HG03432 (cell line): Measurements from ENCODE around the gene CAPN15.
"Not testable (repeated sequence)": the region's sequence is repeated elsewhere in the genome, so short reads cannot be mapped to it uniquely, and the experiment has no call there.

ENCODE experiments used
- ATAC-seq: cut with Tn5 transposase; IDR thresholded peaks from one replicate; pipeline ENCODE4 v1.9.1; 2021; ENCODE audit warnings: mild to moderate bottlenecking, moderate library complexity; ENCODE audit not compliant: unreplicated experiment

The CAPN15 gene

DNA sequence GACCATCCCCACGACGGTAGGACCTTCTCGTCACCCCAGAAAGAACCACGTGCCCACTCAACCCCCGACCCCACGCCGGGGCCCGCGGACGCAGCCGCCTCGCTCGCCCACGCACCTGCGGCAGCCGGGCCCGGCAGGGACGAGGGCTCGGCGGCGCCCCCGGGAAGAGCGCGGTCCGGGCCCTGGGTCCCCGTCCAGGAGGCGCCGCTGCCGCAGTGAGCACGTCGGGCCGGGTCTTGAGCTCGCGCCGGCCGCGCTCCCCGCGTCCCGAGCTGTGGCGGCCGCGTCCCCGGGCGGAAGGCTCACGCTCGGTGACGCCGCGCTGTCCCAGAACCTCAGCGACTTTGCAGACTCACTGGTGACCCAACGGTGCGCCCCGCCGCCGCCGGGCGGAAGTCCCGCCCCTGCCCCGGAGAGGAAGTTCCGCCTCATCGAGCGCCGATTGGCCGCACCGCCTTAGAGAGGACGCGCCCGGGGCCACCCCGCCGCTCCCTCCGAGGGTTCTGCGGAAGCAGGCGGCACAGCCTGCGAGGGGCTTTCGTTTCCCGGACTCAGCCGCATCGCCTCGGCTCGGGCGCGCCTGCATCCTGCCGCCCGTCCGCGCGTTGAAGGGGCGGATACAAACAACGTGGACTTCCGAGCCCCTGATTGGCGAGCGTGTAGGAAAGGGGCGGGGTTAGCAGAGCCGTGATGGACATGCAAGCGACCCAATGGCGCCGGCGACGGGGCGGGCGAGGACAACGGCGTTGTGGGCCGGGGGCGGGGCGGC is 61.6 kb downstream of the CAPN15 start:
- ATAC-seq, result peak; percentile 74

DNA sequence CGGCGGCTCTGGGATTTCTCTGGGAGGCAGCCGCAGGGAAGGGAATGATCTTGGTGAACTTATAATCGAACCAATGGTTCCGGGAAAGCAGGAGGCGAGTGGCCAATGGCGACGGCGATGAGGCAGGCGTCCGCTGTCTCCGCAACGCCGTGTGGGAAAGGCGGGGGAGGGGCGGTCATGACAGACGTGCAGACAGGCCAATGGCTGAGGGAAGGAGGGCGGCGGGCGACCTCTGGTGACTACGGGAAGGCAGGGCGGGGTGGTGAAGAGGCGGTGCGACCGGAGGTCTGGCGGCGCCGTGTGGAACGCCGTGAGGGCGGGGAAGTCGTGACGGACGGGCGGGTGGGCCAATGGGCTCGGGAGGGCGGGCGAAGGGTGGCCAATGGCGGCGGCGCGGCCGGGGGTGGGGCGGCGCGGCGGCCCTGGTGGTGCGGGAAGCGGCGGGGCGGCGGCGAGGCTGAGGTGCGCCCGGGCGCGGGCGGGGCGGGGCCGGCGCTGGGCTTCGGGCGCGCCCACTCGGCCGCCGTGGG is 62.2 kb downstream of the CAPN15 start, which contains the start of gene RAB40C:
Gene RAB40C, plus strand, starts transcription at position 409 of the 530 bp plus-strand sequence. CDS start 226 bp downstream, outside the sequence.
- peak; percentile 75 for ATAC-seq

DNA sequence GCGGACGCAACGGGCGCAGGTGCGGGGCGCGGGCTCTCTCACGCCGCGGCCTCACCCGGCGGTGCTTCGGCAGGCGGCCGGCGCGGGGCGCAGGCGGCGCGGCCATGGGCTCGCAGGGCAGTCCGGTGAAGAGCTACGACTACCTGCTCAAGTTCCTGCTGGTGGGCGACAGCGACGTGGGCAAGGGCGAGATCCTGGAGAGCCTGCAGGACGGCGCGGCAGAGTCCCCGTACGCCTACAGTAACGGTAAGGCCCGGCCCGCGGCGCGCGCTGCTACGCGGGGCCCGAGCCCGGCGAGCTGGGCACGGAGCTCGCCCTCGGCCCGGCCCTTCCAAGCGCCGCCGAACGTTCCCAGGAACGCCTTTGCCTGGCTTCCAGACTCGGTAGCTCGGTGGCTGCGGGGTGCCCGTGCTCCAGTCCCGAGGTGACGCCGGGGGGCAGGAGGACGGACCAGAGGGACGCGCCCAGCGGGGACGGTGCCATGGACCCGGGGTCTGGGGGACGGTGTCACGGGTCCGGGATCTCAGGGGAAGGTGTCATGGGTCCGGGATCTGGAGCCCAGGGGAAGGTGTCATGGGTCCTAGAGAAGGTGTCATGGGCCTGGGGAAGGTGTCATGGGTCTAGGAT is 62.8 kb downstream of the CAPN15 start:
- ATAC-seq, result peak; percentile 2

DNA sequence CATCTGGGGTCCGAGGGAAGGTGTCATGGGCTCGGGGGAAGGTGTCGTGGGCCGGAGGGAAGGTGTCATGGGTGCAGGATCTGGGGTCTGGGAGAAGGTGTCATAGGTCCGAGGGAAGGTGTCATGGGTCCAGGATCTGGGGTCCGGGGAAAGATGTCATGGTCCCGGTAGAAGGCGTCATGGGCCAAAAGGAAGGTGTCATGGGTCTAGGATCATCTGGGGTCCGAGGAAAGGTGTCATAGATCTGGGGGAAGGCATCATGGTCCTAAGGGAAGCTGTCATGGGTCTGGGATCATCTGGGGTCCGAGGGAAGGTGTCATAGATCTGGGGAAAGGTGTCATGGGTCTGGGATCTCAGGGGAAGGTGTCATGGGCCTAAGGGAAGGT is 63.3 kb downstream of the CAPN15 start:
- ATAC-seq, result no peak

DNA sequence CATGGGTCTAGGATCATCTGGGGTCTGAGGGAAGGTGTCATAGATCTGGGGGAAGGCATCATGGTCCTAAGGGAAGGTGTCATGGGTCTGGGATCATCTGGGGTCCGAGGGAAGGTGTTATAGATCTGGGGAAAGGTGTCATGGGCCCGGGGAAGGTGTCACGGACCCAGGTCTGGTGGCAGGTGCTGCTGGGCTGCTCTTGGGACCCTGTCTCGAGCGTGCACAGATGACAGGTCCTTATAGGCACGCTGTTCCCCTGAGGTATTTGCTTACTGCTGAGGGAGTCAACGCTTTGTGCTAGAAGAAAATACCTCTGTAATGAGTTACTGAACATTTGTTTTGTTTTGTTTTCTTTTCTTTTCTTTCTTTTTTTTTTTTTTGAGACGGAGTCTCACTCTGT is 63.7 kb downstream of the CAPN15 start:
- no peak for ATAC-seq

DNA sequence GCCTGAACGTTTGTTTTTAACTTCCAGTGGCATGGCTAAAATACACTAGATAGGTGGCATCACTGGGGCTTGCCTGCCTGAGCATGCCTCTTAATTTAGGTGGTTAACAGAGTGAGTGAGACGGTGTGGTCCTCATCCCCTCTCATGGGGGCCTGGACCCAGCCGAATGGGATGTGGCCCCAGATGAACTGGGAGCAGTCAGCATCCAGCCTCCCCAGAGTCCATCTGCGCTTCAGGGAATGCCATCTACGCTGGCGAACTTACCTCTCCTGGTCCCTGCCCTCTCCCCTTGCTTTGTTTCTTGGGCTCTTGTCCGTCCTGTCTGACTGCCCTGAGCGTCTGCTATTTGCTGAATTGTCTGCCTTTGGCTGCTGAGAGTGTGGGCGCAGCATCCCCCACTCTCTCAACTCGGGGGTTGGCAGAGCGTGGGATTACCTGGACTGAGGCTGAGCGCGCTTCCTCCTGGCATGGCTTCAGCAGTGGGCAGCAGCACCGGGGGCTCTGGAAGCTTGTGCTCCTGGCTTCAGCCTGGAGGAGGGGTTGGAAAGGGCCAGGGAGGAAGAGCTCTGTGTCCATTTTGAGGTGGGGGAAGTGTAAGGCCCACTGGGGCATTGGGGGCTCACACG is 64.5 kb downstream of the CAPN15 start:
- ATAC-seq, result no peak

DNA sequence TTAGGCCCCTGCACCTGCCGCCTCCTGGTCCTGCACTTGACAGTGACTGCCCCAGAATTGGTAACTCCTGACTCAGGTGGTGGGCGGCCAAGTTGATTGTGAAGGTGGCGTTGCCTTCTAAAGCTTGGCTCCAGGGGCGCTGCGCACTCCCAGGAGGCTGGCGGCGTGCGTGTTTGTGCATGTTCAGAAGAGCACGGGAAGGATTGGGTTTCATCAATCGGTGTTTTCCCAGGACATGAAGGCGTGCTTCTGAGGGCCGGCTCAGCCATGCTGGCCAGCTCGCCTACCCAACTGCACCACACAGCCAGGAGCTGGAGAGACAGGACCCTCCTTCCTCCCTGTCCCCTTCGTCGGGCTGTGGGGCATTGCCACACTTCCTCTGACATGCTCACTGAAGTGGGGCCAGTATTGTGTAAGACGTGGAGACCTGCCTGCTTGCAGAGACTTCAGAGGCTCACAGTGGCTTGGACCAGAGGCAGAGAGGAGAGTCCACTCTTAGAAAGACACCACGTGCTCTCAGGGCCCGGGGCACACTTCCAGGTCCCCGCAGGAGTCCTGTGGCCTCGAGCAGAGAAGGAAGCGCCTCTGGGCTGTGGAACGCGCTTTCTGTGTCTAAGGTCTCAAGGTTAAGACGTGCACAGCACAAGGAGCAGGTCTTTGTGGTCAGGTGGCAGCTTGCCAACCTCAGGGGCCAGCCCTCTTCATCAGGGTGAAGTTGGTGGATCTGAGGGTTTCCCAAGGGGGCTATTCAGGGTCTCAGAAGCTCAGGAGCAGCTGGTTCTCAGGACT is 65.2 kb downstream of the CAPN15 start:
- ATAC-seq, result no peak

DNA sequence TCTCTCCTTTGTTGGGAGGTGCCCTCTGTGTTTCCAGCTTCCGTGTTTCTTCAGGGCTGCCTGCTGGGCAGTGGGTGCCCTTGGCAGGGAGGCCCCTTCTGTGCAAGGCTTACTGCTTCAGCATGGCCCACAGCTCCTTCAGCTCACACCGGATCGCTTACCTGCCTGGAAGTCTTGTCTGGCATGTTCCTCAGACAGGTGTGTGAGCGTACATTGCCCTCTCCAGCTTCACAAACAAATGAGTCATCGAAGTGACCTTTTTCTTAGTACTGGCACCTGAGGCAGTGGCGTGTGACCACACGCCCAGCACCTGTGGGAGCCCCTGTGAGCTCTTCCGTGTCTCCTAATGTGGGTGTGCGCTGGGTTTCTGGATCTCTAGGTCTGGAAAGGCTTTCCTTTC is 65.9 kb downstream of the CAPN15 start:
- ATAC-seq, result no peak

DNA sequence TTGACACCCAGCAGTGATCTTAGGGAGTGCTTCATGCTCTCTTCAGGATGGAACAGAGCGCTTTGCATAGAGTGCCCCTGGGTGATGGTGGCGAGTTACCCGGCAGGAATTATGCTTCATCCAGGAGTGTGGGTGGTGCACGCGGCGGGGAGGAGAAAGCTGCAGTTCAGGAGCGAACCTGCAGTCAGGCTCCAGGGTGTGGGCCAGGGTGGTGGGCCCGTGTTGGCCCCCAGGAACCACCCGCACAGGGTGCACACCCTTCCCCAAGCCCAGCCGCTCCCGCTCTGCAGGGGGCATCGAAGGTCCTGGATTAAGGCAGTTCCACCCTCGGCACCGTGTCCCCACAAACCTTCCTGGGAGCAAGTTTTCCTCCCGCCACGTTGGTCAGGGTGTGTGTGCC is 66.3 kb downstream of the CAPN15 start:
- no peak for ATAC-seq

DNA sequence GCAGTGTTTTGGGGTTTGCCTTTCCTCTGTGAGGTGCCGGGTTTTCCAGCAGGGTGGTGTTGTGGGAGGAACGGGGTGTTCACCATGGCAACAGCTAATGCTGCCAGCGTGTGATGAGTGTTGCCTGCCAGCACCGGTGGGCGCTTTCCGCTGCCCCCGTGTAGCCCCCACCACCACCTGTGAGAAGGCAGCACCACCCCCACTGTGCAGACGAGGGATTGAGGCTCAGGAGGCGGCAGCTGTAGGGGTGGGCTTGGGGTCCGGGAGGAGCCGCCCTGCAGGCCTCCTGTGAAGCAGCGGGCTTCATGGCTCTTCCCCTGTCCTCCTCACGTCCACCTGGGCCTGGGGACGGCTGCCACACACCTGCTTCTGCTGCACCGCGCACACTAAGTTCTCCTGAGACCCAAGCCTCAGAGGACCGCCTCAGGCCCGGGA is 67.6 kb downstream of the CAPN15 start:
- ATAC-seq, result no peak

DNA sequence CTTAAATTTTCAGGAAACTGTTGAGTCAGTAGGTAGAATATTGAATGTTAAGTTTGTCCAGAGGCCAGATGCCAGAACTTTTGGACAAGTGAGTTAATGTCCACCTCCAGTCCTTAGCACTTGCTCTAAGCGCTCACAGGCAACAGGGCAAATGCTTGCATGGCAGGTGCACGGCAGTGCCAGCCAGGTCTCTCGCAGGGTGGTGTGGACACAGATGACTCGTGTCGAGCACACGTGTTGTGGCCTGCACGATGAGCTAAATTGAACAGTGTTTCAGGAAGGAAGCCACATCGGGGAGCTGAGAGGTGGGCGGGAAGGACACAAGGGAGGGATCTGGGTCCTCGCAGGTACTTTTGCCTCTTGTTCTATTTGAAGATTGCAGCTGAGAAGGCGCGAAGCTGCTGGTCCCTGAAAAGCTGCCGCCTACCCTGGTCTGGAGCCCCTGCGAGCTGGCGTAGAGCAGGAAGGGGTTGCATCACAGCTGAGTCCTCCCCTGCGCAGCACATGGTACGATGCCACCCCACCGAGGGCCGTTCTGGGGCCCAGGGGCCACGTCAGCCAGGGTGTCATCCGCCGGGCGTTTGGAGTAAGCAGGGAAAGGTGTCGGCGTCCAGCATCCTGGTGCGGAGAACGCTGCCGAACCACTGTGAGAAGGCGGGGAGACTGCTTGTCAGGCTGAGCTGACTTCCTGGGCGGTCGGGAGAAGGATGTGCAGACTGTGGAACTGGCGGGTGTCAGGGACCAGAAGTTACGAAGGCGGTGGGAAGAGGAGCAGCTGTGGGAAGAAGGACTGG is 68.6 kb downstream of the CAPN15 start:
- no peak for ATAC-seq

DNA sequence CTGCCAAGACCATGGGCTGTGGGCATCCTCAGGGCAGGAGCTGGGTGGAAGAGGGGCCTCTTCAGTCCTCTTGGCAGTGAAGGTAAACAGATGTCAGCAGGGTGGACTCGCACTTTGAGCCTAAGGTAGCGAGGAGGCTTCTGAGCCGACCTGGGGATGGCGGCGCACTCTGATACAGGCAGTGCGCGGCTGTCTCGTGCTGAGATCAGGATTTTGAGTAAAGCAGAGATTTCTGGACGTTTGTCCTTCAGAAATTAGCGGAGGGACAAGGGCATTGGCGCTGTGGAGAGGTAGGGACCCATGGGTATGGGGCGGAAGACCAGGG is 69.2 kb downstream of the CAPN15 start:
- no peak for ATAC-seq

DNA sequence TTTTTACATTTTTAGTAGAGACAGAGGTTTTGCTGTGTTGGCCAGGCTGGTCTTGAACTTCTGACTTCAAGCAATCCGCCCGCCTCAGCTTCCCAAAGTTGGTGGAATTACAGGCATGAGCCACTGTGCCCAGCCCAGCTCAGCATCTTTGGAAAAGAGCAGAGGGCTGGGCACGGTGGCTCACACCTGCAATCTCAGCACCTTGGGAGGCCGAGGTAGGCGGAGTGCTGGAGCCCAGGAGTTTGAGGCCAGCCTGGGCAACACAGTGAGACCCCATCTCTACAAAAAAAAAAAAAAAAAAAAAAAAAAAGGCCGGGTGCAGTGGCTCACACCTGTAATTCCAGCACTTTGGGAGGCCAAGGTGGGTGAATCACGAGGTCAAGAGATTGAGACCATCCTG is 70.1 kb downstream of the CAPN15 start:
- not testable (repeated sequence) for ATAC-seq

DNA sequence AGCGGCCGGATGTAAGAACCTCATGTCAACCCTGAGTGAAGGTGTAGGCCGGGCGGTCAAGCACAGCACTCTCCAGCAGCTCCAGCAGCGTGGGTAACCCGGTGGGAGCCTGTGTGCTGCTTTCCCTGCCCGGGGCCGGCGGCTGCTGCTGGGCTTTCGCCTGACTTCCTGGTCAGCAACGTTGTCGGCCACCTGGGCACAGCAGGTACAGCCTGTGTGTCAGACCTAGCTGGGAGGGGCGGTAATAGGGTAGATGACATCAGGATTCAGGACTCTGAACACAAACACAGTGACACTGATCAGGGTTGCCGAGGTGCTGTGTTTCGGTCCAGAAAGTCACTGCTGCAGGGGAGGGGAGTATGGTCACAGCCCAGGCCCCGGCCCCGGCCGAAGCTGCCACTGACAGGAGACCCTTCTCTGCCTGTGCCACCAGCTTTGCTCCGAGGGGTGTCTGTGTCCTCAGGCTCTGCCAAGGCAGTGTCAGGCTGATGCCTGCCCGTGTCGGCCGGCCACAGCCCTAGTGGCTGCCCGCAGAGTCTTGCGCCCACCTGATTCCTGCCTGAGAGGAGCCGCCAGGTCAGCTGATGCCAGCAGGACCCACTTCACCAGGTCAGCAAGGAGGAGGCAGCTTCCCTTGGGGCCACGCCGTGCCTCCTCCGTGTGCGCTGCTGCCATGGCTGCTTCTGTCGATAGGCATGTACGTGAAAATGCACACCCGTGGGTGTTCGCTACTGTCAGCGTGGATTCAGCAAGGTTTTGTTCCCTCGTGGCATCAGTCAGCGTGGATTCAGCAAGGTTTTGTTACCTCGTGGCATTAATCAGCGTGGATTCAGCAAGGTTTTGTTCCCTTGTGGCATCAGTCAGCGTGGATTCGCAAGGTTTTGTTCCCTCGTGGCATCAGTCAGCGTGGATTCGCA is 71.6 kb downstream of the CAPN15 start:
- no peak for ATAC-seq

DNA sequence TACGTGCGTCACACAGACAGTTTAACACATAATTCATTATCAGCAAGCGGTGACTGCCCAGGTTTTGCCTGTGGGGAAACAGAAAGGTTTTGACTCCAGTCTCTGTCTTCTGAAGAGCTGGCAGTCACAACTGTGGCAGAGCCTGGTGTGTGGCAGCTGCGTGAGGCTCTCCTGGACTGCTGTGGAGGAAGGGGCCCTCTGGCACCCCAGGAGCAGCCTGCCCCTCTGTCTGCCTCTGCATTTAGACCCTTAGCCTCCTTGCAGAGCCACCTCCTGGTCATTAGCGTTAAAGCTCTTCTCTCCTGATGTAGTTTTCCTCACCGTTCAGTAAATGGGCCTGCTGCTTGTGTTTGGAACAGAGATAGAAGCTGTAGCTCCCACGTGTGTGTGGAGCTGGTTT is 73.3 kb downstream of the CAPN15 start:
- no peak for ATAC-seq

DNA sequence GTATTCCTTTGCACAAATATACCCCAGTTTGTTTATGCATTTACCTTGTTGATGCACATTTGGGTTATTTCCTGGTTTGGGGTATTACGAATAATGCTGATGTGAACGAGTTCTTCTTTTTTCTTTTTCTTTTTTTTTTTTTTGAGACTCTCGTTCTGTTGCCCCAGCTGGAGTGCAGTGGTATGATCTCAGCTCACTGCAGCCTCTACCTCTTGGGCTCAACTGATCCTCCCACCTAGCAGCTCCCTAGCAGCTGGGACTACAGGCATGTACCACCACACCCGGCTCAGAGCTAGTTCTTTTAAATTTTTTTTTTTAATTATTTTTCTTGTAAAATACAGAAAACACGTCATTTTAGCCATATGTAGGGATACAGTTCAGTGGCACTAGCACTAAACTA is 76.4 kb downstream of the CAPN15 start:
- no peak for ATAC-seq
